Panc1 (cell line): Measurements from ENCODE around the gene DUSP3. TPM values are rescaled to one million over a fixed set of nuclear protein-coding genes. Genes with fewer than 3 reads are reported as not detected.

Experiments used
- ATAC-seq: fragments of 200-7000 bp; cut with Tn5 transposase; 2 replicates; pipeline ENCODE4 v1.9.1; 2020; ENCODE audit warnings: mild to moderate bottlenecking, moderate library complexity
- BruUV-seq: library from RNA; stranded (reverse); fragments of 400-500 nt; replicated peaks from 2 replicates; lab custom pipeline; 2021; lab: Mats Ljungman, UMichigan
- CTCF ChIA-PET: fragments of 300-600 bp; sonication (Branson Sonifier 250); formaldehyde crosslinking; loops from one replicate; lab custom pipeline; 2022; ENCODE audit warnings: antibody characterized with exemption; lab: Charles Lee
- POLR2A ChIA-PET: fragments of 300-600 bp; sonication (Branson Sonifier 250); formaldehyde crosslinking; loops from one replicate; lab custom pipeline; 2022; ENCODE audit warnings: antibody characterized with exemption; lab: Charles Lee
- DNase-seq: peaks from one replicate; pipeline ENCODE4 v3.0.0-alpha.2; 2010; ENCODE audit warnings: low read depth, low spot score
- H3K27ac ChIP-seq: 2 replicates; pipeline ENCODE4 v1.5.1; 2011; ENCODE audit warnings: mild to moderate bottlenecking, low read length, inconsistent platforms
- H3K27me3 ChIP-seq: fragments of 200-500 bp; sonication (Bioruptor generic); 2 replicates; pipeline ENCODE4 v1.6.0; 2014; ENCODE audit warnings: low read length, inconsistent platforms; ENCODE audit not compliant: control insufficient read depth, insufficient read depth
- H3K36me3 ChIP-seq: fragments of 200-500 bp; sonication (Bioruptor generic); 2 replicates; pipeline ENCODE4 v1.5.1; 2014; ENCODE audit warnings: inconsistent platforms, mild to moderate bottlenecking, low read length, moderate library complexity; ENCODE audit not compliant: control insufficient read depth, insufficient read depth
- H3K4me1 ChIP-seq: 2 replicates; pipeline ENCODE4 v1.5.1; 2011; ENCODE audit warnings: inconsistent platforms, mild to moderate bottlenecking, low read length, moderate library complexity; ENCODE audit not compliant: control insufficient read depth, insufficient read depth
- H3K4me3 ChIP-seq, 2 experiments: 2 replicates each; pipeline ENCODE4 v1.5.1; 2011 to 2012; ENCODE audit warnings: low read depth in 2 of 2, low read length in 2 of 2, mild to moderate bottlenecking in 2 of 2, inconsistent platforms in 1 of 2, moderate library complexity in 1 of 2
- H3K9me3 ChIP-seq: fragments of 200-500 bp; sonication (Bioruptor generic); 2 replicates; pipeline ENCODE4 v1.5.1; 2014; ENCODE audit warnings: low read depth, mild to moderate bottlenecking, inconsistent platforms, low read length, moderate library complexity; ENCODE audit not compliant: control insufficient read depth, insufficient read depth
- CTCF ChIP-seq: fragments of 450-650 bp; IDR thresholded peaks from 2 replicates; pipeline ENCODE4 v1.5.1; 2017; ENCODE audit warnings: mild to moderate bottlenecking
- POLR2AphosphoS5 ChIP-seq: IDR thresholded peaks from 2 replicates; pipeline ENCODE4 v1.6.1; 2012; ENCODE audit warnings: mild to moderate bottlenecking, low read depth, low read length, moderate library complexity
- REST ChIP-seq, 2 experiments: IDR thresholded peaks; 2 replicates each; pipeline ENCODE4 v1.6.1; 2011 to 2012; ENCODE audit warnings: low read depth in 2 of 2, control low read depth in 1 of 2, low read length in 1 of 2, mild to moderate bottlenecking in 1 of 2, moderate library complexity in 1 of 2; ENCODE audit not compliant: insufficient read depth in 1 of 2
- SIN3A ChIP-seq: IDR thresholded peaks from 2 replicates; pipeline ENCODE4 v1.6.1; 2012; ENCODE audit warnings: low read depth, mild to moderate bottlenecking, low read length, moderate library complexity, borderline replicate concordance; ENCODE audit not compliant: insufficient read depth
- TCF7L2 ChIP-seq: IDR thresholded peaks from 2 replicates; pipeline ENCODE4 v1.6.1; 2011; ENCODE audit warnings: mild to moderate bottlenecking, low read depth, low read length, inconsistent platforms
- in situ Hi-C: cut with HindIII; loops from 2 replicates; pipeline ENCODE4 v1.10.0; 2016; ENCODE audit warnings: low sequenced_read_pairs, low pct_unique_long_range_greater_than_20kb
- intact Hi-C: fragments of 100-400 bp; cut with micrococcal nuclease; formaldehyde crosslinking; loops from one replicate; pipeline ENCODE4 v1.10.0; 2022; ENCODE audit not compliant: unreplicated experiment
- total RNA-seq: library from RNA; stranded (reverse); gene quantifications from one replicate; pipeline ENCODE4 v1.2.1, GENCODE V29; 2021; ENCODE audit not compliant: unreplicated experiment

DUSP3 gene
- total RNA-seq, 1 experiment from 2014 or later = 41.6 TPM

DNA sequence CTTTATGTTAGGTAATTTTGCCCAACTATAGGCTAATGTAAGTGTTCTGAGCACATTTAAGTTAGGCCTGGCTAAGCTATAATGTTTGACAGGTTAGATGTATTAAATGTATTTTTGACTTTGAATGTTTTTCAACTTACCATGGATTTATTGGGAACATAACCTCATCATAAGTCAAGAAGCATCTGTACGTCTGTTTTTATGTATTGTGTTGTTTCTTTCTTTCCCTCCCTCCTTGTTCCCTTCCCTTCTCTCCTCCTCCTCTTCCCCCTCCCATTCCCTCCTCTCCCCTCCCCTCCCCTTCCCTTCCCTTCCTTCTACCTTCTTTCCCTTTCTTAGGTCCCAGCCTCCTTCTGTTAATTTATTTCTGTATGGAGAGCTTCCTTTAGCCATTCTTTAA lies 10.7 kb upstream of the DUSP3 start:
- no peaks in the 10 kb centered on the region for H3K27me3 ChIP-seq
- POLR2A ChIA-PET = interaction anchor here (0.7 kb wide), 1 partner anchor 209 kb away, joined by 3 read pairs; no protein-coding TSS in a partner anchor
- H3K27ac ChIP-seq = no peak overlapping the region
- H3K4me1 ChIP-seq = no peaks in the 10 kb centered on the region
- no TSS peak for BruUV-seq
- in situ Hi-C loops = no loop called here
- no peak overlapping the region for H3K4me3 ChIP-seq
- no peaks in the 10 kb centered on the region for H3K9me3 ChIP-seq
- intact Hi-C loops = no loop called here
- no peak for DNase-seq
- no peak for ATAC-seq
- CTCF ChIA-PET = interaction anchor here (0.6 to 0.9 kb wide), 3 partner anchors 26 to 62 kb away, joined by 4 to 6 read pairs (median 5); no protein-coding TSS in a partner anchor
- no peaks in the 10 kb centered on the region for H3K36me3 ChIP-seq
- no peak for TF ChIP-seq CTCF
- TF ChIP-seq TCF7L2 = no peak
- no peak for TF ChIP-seq REST (IDR thresholded peaks at IDR 0.05; ENCODE audit: insufficient read depth in 1 of 2, low read depth in 2 of 2, low read length in 1 of 2)
- TF ChIP-seq SIN3A = no peak
- no peak for TF ChIP-seq POLR2AphosphoS5

DNA sequence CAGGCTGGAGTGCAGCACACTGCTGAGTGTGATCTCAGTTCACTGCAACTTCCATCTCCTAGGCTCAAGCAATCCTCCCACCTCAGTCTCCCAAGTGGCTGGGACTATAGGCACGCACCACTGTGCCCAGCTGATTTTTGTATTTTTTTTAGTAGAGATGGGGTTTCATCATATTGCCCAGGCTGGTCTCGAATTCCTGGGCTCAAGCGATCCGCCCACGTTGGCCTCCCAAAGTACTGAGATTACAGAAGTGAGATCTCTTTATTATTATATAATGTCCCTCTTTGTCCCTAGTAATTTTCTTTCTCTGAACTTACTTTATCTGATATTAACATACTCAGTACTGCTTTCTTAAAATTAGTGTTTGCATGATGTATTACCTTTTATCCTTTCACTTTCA lies 9.8 kb upstream of the DUSP3 start:
- TF ChIP-seq POLR2AphosphoS5 = no peak
- TF ChIP-seq REST (IDR thresholded peaks at IDR 0.05; ENCODE audit: insufficient read depth in 1 of 2, low read depth in 2 of 2, low read length in 1 of 2) = no peak
- no peak for TF ChIP-seq SIN3A
- no peak for TF ChIP-seq CTCF
- TF ChIP-seq TCF7L2 = no peak
- Histone ChIP-seq H3K27ac (no peak overlapping the region), H3K36me3 (no peaks in the 10 kb centered on the region), H3K4me1 (no peaks in the 10 kb centered on the region), H3K4me3 (no peak overlapping the region), H3K27me3 (no peaks in the 10 kb centered on the region), H3K9me3 (no peaks in the 10 kb centered on the region)
- DNase-seq = no peak
- ATAC-seq = no peak
- intact Hi-C loops = no loop called here
- BruUV-seq = no TSS peak
- in situ Hi-C loops = no loop called here
- ChIA-PET CTCF (no interaction called here), POLR2A (no interaction called here)
